Stimulated activated naive CD8-positive, alpha-beta T cell treated with anti-CD3 and anti-CD28 coated beads, Interleukin-15, amount 100 ng/mL, for 72 hours (primary cell): ENCODE measurements around the gene ZNF292.

Experiments
- ATAC-seq: fragments of 150-1000 bp; cut with Tn5 transposase; 2 replicates; pipeline ENCODE4 v1.10.0; 2021; ENCODE audit warnings: mild to moderate bottlenecking, moderate library complexity
- DNase-seq, 2 donors: peaks; one replicate each; pipeline ENCODE4 v3.0.0; 2021 to 2022
- H3K27ac Mint-ChIP-seq, 2 donors: one replicate each; pipeline ENCODE4 v1.8.0; 2022; ENCODE audit warnings: mild to moderate bottlenecking in 2 of 2, mixed read lengths in 2 of 2, moderate library complexity in 2 of 2
- H3K27me3 Mint-ChIP-seq: one replicate; pipeline ENCODE4 v1.8.0; 2022; ENCODE audit warnings: mixed read lengths
- H3K4me1 Mint-ChIP-seq: one replicate; pipeline ENCODE4 v1.8.0; 2022; ENCODE audit warnings: mild to moderate bottlenecking, mixed read lengths
- H3K4me3 Mint-ChIP-seq, 2 donors: one replicate each; pipeline ENCODE4 v1.8.0; 2022; ENCODE audit warnings: mild to moderate bottlenecking in 2 of 2, mixed read lengths in 2 of 2, moderate library complexity in 1 of 2
- H3K9me3 Mint-ChIP-seq, 2 donors: one replicate each; pipeline ENCODE4 v1.8.0; 2022; ENCODE audit warnings: mixed read lengths in 2 of 2

The ZNF292 gene

GRCh38 chr6:87312860-87313259 lies 157.5 kb downstream of the ZNF292 start:
- Mint-ChIP-seq H3K27me3 (peaks cover 49% of the 10 kb centered on the region), H3K27ac (no peak overlapping the region), H3K4me1 (no peaks in the 10 kb centered on the region), H3K9me3 (no peaks in the 10 kb centered on the region), H3K4me3 (no peak overlapping the region)
- ATAC-seq = no peak
- no peak for DNase-seq
